ENCODE data around the gene NRGN.

GRCh38 chr11:124791626-124792341 is 52.0 kb downstream of the NRGN start:
- TF ChIP-seq CTCF (conservative IDR thresholded peaks at IDR 0.05; ENCODE audit: low read depth, low read length) (no peak), EZH2phosphoT487 (IDR thresholded peaks at IDR 0.05; ENCODE audit: borderline replicate concordance, low read length) (no peak)

All from PC-3 (cell line).